Activated CD4-positive, alpha-beta T cell treated with anti-CD3 and anti-CD28 coated beads for 4 hours (primary cell): Measurements from ENCODE around the gene ATG13.
"Not testable (repeated sequence)": the region's sequence is repeated elsewhere in the genome, so short reads cannot be mapped to it uniquely, and the experiment has no call there.

Source experiments
- DNase-seq, 2 donors: peaks; one replicate each; pipeline ENCODE4 v3.0.0-alpha.2; 2020

ATG13 gene

GRCh38 chr11:46700241-46701077, 83.1 kb downstream of the ATG13 start, which contains the start of the genes ARHGAP1 and ZNF408:
Gene ARHGAP1 (minus strand): TSS chr11:46700619. CDS start chr11:46696107, 4,512 bp downstream.
Gene ZNF408 (plus strand): TSS chr11:46701031. CDS start chr11:46701048, 17 bp downstream.
- peak; percentile 99 to 100 for DNase-seq

- DNase-seq, result no peak
Observed at GRCh38 chr11:46701078-46701654, 83.8 kb downstream of the ATG13 start.

GRCh38 chr11:46705070-46705688, 87.8 kb downstream of the ATG13 start:
- no peak for DNase-seq

GRCh38 chr11:46706886-46707285, 89.5 kb downstream of the ATG13 start:
- DNase-seq, result no peak

GRCh38 chr11:46709351-46709750, 92.0 kb downstream of the ATG13 start:
- not testable (repeated sequence) for DNase-seq

GRCh38 chr11:46710821-46711269, 93.5 kb downstream of the ATG13 start:
- DNase-seq, result no peak

GRCh38 chr11:46711303-46711702, 94.0 kb downstream of the ATG13 start:
- no peak for DNase-seq

GRCh38 chr11:46712874-46713576, 95.7 kb downstream of the ATG13 start:
- DNase-seq, result no peak

GRCh38 chr11:46717825-46718154, 100.4 kb downstream of the ATG13 start:
- DNase-seq, result not testable (repeated sequence)

- no peak for DNase-seq
Observed at GRCh38 chr11:46718155-46719019, 101.0 kb downstream of the ATG13 start.

- DNase-seq, result no peak
Observed at GRCh38 chr11:46719048-46719542, 101.7 kb downstream of the ATG13 start, which contains the start of gene F2. Gene F2 (plus strand): TSS chr11:46719213. CDS start chr11:46719236, 23 bp downstream.

GRCh38 chr11:46719543-46720218, 102.3 kb downstream of the ATG13 start:
- no peak for DNase-seq

GRCh38 chr11:46721286-46721685, 103.9 kb downstream of the ATG13 start:
- no peak for DNase-seq

GRCh38 chr11:46722566-46723358, 105.4 kb downstream of the ATG13 start:
- no peak for DNase-seq

GRCh38 chr11:46723359-46723680, 106.0 kb downstream of the ATG13 start:
- DNase-seq, result no peak

- DNase-seq, result no peak
Observed at GRCh38 chr11:46724088-46724487, 106.7 kb downstream of the ATG13 start.
